RWPE2 (cell line): ENCODE data around the gene TCF12.

ENCODE experiments used
- ATAC-seq: fragments of 200-7000 bp; cut with Tn5 transposase; 3 replicates; pipeline ENCODE4 v1.9.1; 2021; ENCODE audit warnings: low read depth
- DNase-seq: peaks from one replicate; pipeline ENCODE4 v3.0.0-alpha.2; 2020; ENCODE audit warnings: low spot score
- H3K27ac ChIP-seq: fragments of 450-650 bp; 2 replicates; pipeline ENCODE4 v1.5.1; 2017; ENCODE audit warnings: mild to moderate bottlenecking; ENCODE audit not compliant: poor library complexity, severe bottlenecking
- H3K27me3 ChIP-seq: fragments of 250-450 bp; sonication (Bioruptor Pico); 2 replicates; pipeline ENCODE4 v1.5.1; 2021; ENCODE audit warnings: mild to moderate bottlenecking, moderate library complexity; ENCODE audit not compliant: insufficient read depth, poor library complexity, severe bottlenecking
- H3K36me3 ChIP-seq: fragments of 250-450 bp; sonication (Bioruptor Pico); 2 replicates; pipeline ENCODE4 v1.5.1; 2020; ENCODE audit warnings: low read depth, mild to moderate bottlenecking, moderate library complexity
- H3K4me1 ChIP-seq: fragments of 250-450 bp; sonication (Bioruptor Pico); 2 replicates; pipeline ENCODE4 v1.5.1; 2021; ENCODE audit warnings: mild to moderate bottlenecking, moderate library complexity; ENCODE audit not compliant: insufficient read depth, poor library complexity, severe bottlenecking
- H3K4me3 ChIP-seq: fragments of 250-450 bp; sonication (Bioruptor Pico); 2 replicates; pipeline ENCODE4 v1.5.1; 2021; ENCODE audit warnings: mild to moderate bottlenecking, moderate library complexity; ENCODE audit not compliant: severe bottlenecking
- H3K9me3 ChIP-seq: fragments of 250-450 bp; sonication (Bioruptor Pico); 2 replicates; pipeline ENCODE4 v1.5.1; 2021; ENCODE audit warnings: mild to moderate bottlenecking, moderate library complexity; ENCODE audit not compliant: severe bottlenecking
- TF ChIP-seq, protein P1 (sequence below): fragments of 450-650 bp; IDR thresholded peaks from one replicate; pipeline ENCODE4 v1.5.1; 2017; ENCODE audit warnings: mild to moderate bottlenecking, moderate library complexity; ENCODE audit not compliant: poor library complexity, severe bottlenecking

The TCF12 gene

GRCh38 chr15:57217778-57218598 is 299.5 kb downstream of the TCF12 start:
- Histone ChIP-seq H3K36me3 (no peaks in the 10 kb centered on the region), H3K4me3 (no peak overlapping the region), H3K4me1 (peaks cover 23% of the 10 kb centered on the region), H3K27ac (no peak overlapping the region), H3K27me3 (no peaks in the 10 kb centered on the region), H3K9me3 (no peaks in the 10 kb centered on the region)
- no peak for DNase-seq
- TF ChIP-seq, protein P1, sequence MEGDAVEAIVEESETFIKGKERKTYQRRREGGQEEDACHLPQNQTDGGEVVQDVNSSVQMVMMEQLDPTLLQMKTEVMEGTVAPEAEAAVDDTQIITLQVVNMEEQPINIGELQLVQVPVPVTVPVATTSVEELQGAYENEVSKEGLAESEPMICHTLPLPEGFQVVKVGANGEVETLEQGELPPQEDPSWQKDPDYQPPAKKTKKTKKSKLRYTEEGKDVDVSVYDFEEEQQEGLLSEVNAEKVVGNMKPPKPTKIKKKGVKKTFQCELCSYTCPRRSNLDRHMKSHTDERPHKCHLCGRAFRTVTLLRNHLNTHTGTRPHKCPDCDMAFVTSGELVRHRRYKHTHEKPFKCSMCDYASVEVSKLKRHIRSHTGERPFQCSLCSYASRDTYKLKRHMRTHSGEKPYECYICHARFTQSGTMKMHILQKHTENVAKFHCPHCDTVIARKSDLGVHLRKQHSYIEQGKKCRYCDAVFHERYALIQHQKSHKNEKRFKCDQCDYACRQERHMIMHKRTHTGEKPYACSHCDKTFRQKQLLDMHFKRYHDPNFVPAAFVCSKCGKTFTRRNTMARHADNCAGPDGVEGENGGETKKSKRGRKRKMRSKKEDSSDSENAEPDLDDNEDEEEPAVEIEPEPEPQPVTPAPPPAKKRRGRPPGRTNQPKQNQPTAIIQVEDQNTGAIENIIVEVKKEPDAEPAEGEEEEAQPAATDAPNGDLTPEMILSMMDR: no peak
- ATAC-seq: no peak

DNA sequence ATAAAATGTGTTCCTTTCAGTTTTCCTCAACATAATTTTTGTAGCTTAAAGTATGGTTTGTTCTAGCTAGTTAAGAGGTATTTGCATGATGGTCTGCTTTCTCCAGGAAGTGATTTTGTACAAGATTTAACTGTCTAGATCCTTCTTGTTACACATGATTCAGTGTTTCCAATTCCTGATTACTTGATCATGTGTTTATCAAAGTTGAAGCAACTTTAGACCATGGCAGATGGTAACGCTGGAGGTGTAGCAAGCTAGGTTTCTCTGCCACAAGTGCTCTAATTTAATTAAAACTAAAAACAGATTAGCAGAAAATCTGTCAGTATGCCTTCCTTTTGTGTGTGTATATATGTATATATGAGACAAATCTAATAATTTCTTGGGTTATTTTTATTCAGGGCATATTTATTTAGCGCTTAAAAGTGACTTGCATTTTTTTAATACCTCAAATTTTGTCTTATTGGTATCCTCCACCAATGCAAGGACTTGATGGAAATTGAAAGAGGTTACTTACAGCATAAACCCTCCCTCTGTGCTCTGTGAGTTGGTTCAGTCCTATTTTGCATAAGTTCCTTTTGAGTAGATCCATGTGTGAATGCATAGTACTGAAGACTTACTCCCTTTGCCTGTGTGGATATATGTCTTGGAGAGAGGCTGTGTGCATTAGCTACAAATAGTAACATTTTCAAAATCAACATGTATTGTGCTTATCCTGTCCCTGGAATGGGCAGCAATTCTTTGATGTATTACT is 300.6 kb downstream of the TCF12 start:
- Histone ChIP-seq H3K4me3 (no peak overlapping the region), H3K9me3 (no peaks in the 10 kb centered on the region), H3K27ac (no peak overlapping the region), H3K4me1 (peaks cover 23% of the 10 kb centered on the region), H3K36me3 (no peaks in the 10 kb centered on the region), H3K27me3 (no peaks in the 10 kb centered on the region)
- TF ChIP-seq, protein P1: no peak
- DNase-seq: no peak
- no peak for ATAC-seq

GRCh38 chr15:57220205-57220604 is 301.8 kb downstream of the TCF12 start:
- no peak overlapping the region for H3K27ac ChIP-seq
- peaks cover 23% of the 10 kb centered on the region for H3K4me1 ChIP-seq
- H3K27me3 ChIP-seq: no peaks in the 10 kb centered on the region
- no peak overlapping the region for H3K4me3 ChIP-seq
- DNase-seq: no peak
- no peak for ATAC-seq
- H3K36me3 ChIP-seq: no peaks in the 10 kb centered on the region
- TF ChIP-seq, protein P1: no peak
- H3K9me3 ChIP-seq: no peaks in the 10 kb centered on the region

DNA sequence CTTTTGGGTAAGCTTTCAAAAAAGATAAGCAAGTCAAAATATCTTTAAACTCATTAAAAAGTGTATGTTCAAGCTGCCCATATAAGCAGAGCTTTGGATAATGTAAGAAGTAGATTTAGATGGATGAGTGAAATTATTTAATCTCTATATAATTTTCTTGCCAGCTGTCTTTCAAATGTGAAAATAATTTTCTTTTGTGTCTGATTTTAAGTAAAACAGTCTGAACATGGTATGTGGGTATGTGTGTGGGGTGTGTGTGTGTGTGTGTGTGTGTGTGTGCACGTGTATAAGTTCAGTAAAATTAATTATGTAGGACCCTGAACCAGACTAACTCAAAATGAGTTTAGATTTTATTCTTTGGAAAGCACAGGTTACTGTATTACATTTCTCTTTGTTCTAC is 302.7 kb downstream of the TCF12 start:
- TF ChIP-seq, protein P1: no peak
- no peak overlapping the region for H3K4me3 ChIP-seq
- H3K9me3 ChIP-seq: no peaks in the 10 kb centered on the region
- H3K4me1 ChIP-seq: peaks cover 15% of the 10 kb centered on the region
- no peaks in the 10 kb centered on the region for H3K36me3 ChIP-seq
- DNase-seq (no peak), ATAC-seq (no peak)
- H3K27ac ChIP-seq: no peak overlapping the region
- H3K27me3 ChIP-seq: no peaks in the 10 kb centered on the region
